Measurements from ENCODE around the gene RPP25L. TPM values are rescaled to one million over a fixed set of nuclear protein-coding genes. Genes with fewer than 3 reads are reported as not detected.

The RPP25L gene
- polyA plus RNA-seq, 1 experiment, result 38.8 TPM

DNA sequence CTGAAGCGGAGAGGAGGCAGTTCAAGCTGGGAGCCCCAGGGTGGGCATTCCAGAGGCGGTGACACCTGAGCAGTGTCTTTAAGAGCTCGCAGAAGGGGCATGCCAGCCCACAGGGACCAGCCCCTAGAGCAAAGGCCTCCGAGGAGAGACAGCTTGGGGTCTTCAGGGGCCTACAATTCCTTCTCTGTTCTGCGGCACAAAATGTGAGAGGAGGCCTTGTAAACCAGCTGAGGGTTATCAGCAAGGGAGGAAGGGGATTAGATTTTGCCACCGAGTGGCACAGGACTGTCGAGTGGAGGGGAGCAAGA lies 26.2 kb upstream of the RPP25L start:
- TF ChIP-seq, protein P1, sequence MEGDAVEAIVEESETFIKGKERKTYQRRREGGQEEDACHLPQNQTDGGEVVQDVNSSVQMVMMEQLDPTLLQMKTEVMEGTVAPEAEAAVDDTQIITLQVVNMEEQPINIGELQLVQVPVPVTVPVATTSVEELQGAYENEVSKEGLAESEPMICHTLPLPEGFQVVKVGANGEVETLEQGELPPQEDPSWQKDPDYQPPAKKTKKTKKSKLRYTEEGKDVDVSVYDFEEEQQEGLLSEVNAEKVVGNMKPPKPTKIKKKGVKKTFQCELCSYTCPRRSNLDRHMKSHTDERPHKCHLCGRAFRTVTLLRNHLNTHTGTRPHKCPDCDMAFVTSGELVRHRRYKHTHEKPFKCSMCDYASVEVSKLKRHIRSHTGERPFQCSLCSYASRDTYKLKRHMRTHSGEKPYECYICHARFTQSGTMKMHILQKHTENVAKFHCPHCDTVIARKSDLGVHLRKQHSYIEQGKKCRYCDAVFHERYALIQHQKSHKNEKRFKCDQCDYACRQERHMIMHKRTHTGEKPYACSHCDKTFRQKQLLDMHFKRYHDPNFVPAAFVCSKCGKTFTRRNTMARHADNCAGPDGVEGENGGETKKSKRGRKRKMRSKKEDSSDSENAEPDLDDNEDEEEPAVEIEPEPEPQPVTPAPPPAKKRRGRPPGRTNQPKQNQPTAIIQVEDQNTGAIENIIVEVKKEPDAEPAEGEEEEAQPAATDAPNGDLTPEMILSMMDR (IDR thresholded peaks at IDR 0.05; ENCODE audit: insufficient read depth, low read depth, low read length), result no peak
- Histone ChIP-seq H3K36me3 (ENCODE audit: control insufficient read depth, insufficient read depth, low read length) (no peaks in the 10 kb centered on the region), H3K4me3 (ENCODE audit: low read depth, low read length) (peak overlapping the region; percentile 78), H3K27me3 (ENCODE audit: control insufficient read depth, insufficient read depth, low read length) (no peaks in the 10 kb centered on the region)
- ChIA-PET CTCF (interaction anchor here (1.0 to 9.7 kb wide), 8 partner anchors 8 to 90 kb away, joined by 3 to 112 read pairs (median 7); partner anchors contain the start of genes CCL27, GALT, IL11RA and RPP25L), POLR2A (interaction anchor here (1.1 to 1.2 kb wide), 2 partner anchors 8 to 27 kb away, joined by 4 to 5 read pairs; partner anchors contain the start of gene GALT)
- DNase-seq (ENCODE audit: low read depth), result no peak

- CTCF ChIA-PET, result interaction anchor here (1.0 to 9.7 kb wide), 8 partner anchors 8 to 90 kb away, joined by 3 to 112 read pairs (median 7); partner anchors contain the start of genes CCL27, GALT, IL11RA and RPP25L
- POLR2A ChIA-PET, result interaction anchor here (1.1 to 1.2 kb wide), 2 partner anchors 9 to 28 kb away, joined by 4 to 5 read pairs; partner anchors contain the start of gene GALT
- Histone ChIP-seq H3K4me3 (ENCODE audit: low read depth, low read length) (peak within 1 kb of the TSS; percentile 78), H3K36me3 (ENCODE audit: control insufficient read depth, insufficient read depth, low read length) (no peaks in the 10 kb centered on the region), H3K27me3 (ENCODE audit: control insufficient read depth, insufficient read depth, low read length) (no peaks in the 10 kb centered on the region)
- no peak for DNase-seq (ENCODE audit: low read depth)
- TF ChIP-seq, protein P1 (IDR thresholded peaks at IDR 0.05; ENCODE audit: insufficient read depth, low read depth, low read length), result no peak
Measured at GRCh38 chr9:34637356-34638137, 25.6 kb upstream of the RPP25L start, which contains the start of gene SIGMAR1. Gene SIGMAR1, minus strand, starts transcription at chr9:34637787. Its CDS starts 90 bp downstream, at chr9:34637697.

- Histone ChIP-seq H3K27me3 (ENCODE audit: control insufficient read depth, insufficient read depth, low read length) (no peaks in the 10 kb centered on the region), H3K36me3 (ENCODE audit: control insufficient read depth, insufficient read depth, low read length) (no peaks in the 10 kb centered on the region), H3K4me3 (ENCODE audit: low read depth, low read length) (peak overlapping the region; percentile 78)
- no peak for DNase-seq (ENCODE audit: low read depth)
- CTCF ChIA-PET, result interaction anchor here (0.9 to 9.7 kb wide), 7 partner anchors 9 to 65 kb away, joined by 3 to 112 read pairs (median 7); partner anchors contain the start of genes GALT and RPP25L
- TF ChIP-seq, protein P1 (IDR thresholded peaks at IDR 0.05; ENCODE audit: insufficient read depth, low read depth, low read length), result no peak
- POLR2A ChIA-PET, result no interaction called here
Measured at GRCh38 chr9:34636791-34637355, 25.0 kb upstream of the RPP25L start.

DNA sequence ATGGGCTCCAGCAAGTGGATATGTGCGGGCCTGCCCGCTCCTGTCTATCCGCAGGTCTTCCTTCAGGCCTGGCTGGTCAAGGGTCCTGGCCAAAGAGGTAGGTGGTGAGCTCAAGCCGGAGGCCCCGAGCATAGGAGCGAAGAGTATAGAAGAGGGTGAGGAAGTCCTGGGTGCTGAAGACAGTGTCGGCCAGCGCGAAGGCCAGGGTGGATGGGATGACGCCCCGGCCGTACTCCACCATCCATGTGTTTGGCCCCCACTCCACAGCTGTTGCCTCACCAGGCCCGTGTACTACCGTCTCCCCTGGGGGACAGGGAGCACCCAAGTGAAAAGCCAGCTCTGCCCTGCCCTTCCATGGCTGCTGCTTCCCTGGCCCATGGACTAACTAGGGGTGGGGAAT lies 23.7 kb upstream of the RPP25L start:
- ChIA-PET CTCF (interaction anchor here (0.9 to 9.7 kb wide), 12 partner anchors 10 to 232 kb away, joined by 5 to 112 read pairs (median 21); partner anchors contain the start of genes DCTN3, GALT, IL11RA and RPP25L), POLR2A (no interaction called here)
- no peak for DNase-seq (ENCODE audit: low read depth)
- H3K27me3 ChIP-seq (ENCODE audit: control insufficient read depth, insufficient read depth, low read length), result peaks cover 3% of the 10 kb centered on the region; the same call in 1 of the 2 replicates
- H3K36me3 ChIP-seq (ENCODE audit: control insufficient read depth, insufficient read depth, low read length), result no peaks in the 10 kb centered on the region
- TF ChIP-seq, protein P1 (IDR thresholded peaks at IDR 0.05; ENCODE audit: insufficient read depth, low read depth, low read length), result no peak
- H3K4me3 ChIP-seq (ENCODE audit: low read depth, low read length), result no peak overlapping the region
